Measurements from ENCODE around the gene PDLIM5.
"Not testable (repeated sequence)": the region's sequence is repeated elsewhere in the genome, so short reads cannot be mapped to it uniquely, and the experiment has no call there.

The PDLIM5 gene, protein sequence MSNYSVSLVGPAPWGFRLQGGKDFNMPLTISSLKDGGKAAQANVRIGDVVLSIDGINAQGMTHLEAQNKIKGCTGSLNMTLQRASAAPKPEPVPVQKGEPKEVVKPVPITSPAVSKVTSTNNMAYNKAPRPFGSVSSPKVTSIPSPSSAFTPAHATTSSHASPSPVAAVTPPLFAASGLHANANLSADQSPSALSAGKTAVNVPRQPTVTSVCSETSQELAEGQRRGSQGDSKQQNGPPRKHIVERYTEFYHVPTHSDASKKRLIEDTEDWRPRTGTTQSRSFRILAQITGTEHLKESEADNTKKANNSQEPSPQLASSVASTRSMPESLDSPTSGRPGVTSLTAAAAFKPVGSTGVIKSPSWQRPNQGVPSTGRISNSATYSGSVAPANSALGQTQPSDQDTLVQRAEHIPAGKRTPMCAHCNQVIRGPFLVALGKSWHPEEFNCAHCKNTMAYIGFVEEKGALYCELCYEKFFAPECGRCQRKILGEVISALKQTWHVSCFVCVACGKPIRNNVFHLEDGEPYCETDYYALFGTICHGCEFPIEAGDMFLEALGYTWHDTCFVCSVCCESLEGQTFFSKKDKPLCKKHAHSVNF

DNA sequence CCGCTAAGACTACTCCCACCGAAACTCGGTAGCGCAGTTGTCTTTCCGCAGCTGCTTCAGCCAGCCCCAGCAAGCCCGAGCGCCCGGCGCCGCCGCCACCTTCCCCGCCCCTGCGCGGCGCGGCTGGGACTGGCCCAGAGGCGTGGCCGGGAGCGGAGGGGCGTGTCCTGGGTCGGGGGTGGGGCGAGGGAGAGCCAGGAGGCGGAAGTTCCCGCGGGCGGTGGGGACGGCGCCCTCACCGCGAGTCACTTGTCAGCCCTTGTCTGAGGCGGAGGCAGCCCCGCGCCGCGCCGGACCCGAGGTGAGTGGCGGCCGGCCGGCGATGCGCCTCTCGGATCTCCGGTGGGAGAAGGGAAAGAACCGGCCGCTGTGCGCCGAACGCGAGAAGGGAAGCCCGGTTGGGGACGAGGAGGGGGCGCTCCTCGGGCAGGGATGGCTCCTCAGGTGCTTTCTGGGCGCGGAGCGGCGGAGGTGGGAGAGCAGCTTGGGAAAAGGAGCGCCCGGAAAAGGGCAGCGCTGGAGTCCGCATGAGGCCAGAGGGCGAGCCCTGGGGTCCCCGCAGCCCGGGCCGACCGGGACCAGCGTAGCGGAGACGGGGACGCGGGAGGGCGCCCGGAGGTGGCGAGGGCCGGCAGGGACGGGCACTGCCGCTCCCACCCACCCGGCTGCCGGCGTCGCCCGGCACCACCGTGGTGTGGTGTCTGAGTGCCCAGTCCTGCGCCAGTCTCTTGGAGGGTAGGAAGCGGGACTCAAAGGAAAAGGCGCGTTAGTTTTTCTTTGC lies at the start of gene PDLIM5:
Gene PDLIM5 (plus strand): TSS at position 248 of the 781 bp plus-strand sequence. CDS start 3,347 bp downstream, outside the sequence.
- H3K27ac ChIP-seq (ENCODE audit: low read length) = no peak within 1 kb of the TSS
- peaks cover 24% of the 10 kb centered on the region; the same call in 1 of the 2 replicates for H3K4me1 ChIP-seq (ENCODE audit: insufficient read depth, low read length)

DNA sequence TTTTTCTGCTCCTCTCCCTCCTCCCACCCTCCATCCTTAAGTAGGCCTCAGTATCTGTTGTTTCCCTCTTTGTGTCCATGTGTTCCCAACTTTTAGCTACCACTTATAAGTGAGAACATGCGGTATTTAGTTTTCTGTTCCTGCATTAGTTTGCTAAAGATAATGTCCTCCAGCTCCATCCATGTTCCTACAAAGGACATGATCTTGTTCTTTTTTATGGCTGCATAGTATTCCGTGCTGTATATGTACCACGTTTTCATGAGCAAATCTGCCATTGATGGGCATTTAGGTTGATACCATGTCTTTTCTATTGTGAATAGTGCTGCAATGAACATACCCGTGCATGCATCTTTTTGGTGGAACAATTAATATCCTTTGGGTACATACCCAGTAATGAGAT lies 49.3 kb upstream of the PDLIM5 start:
- H3K9ac ChIP-seq (ENCODE audit: low read depth, low read length); H3K27ac ChIP-seq (ENCODE audit: low read length); H3K36me3 ChIP-seq (ENCODE audit: insufficient read depth, low read depth, low read length); H3K4me1 ChIP-seq (ENCODE audit: insufficient read depth, low read length); H3K9me3 ChIP-seq (ENCODE audit: insufficient read depth, low read depth, low read length); H3K27me3 ChIP-seq (ENCODE audit: insufficient read depth, low read length); H3K4me3 ChIP-seq (ENCODE audit: low read length): not testable (repeated sequence)

More for the DNA sequence above, at the start of gene PDLIM5:
- Histone ChIP-seq H3K9me3 (ENCODE audit: insufficient read depth, low read depth, low read length) (no peaks in the 10 kb centered on the region), H3K27me3 (ENCODE audit: insufficient read depth, low read length) (peaks cover 14% of the 10 kb centered on the region), H3K4me3 (ENCODE audit: low read length) (peak within 1 kb of the TSS; percentile 100), H3K36me3 (ENCODE audit: insufficient read depth, low read depth, low read length) (peaks cover 17% of the 10 kb centered on the region), H3K9ac (ENCODE audit: low read depth, low read length) (peak within 1 kb of the TSS; percentile 96)

DNA sequence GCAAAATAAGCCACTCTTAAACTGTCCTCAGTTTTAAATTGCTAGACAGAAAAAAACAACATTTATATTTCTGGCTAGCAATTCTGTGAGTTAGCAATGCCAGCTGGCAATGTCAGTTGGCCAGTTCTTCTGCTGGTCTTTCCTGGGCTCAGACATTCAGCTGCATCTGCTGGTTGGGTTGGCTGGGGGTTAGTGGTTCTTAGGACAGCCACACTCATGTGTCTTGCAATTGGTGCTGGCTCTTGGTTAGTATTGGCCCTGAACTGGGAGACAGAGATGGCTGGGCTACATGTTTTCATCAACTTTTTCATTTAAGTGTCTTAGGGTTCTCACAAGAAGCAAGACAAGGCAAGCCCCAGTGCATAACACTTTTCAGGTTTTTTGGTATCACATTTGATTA lies 48.0 kb upstream of the PDLIM5 start:
- Histone ChIP-seq H3K4me3 (ENCODE audit: low read length) (no peak overlapping the region), H3K27ac (ENCODE audit: low read length) (no peak overlapping the region), H3K9ac (ENCODE audit: low read depth, low read length) (no peak overlapping the region), H3K9me3 (ENCODE audit: insufficient read depth, low read depth, low read length) (no peaks in the 10 kb centered on the region), H3K27me3 (ENCODE audit: insufficient read depth, low read length) (no peaks in the 10 kb centered on the region), H3K36me3 (ENCODE audit: insufficient read depth, low read depth, low read length) (no peaks in the 10 kb centered on the region), H3K4me1 (ENCODE audit: insufficient read depth, low read length) (no peaks in the 10 kb centered on the region)

DNA sequence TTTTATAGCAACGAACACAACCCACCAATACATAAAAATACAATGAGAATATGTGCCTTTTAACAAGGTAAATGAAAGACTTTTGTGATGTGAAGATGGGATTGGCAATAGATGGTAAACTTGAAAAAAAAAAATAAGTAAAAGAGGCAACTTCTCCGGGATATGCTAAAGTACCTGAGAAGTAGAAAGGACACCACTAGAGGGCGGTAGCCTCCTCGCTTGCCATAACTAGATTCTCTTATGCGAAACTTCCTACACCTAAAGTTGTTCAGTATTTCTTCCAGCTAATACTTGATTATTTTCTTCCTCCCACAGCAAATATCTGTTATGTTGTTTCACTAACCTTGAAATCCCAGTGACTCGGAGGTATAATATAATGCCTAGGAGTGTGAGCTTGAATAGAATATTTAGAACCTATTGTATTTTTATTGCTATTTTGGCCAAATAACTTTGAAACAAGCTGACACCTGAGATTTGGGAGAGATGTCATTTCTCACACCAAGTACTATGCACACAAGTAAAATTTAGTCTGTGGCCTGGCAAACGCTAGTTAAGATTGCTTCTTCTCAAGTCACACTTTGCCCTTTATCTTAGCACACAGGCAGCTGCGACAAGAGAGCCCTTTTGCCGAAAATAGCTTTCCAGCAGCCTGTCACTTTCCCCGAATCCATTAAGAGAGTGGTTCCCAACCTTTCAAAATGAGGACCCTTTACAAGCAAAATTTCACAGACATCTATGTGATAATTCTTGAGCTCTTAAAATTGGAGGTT lies 44.9 kb upstream of the PDLIM5 start:
- Histone ChIP-seq H3K36me3 (ENCODE audit: insufficient read depth, low read depth, low read length) (no peaks in the 10 kb centered on the region), H3K27ac (ENCODE audit: low read length) (no peak overlapping the region), H3K4me1 (ENCODE audit: insufficient read depth, low read length) (no peaks in the 10 kb centered on the region), H3K9me3 (ENCODE audit: insufficient read depth, low read depth, low read length) (no peaks in the 10 kb centered on the region), H3K4me3 (ENCODE audit: low read length) (no peak overlapping the region), H3K27me3 (ENCODE audit: insufficient read depth, low read length) (no peaks in the 10 kb centered on the region), H3K9ac (ENCODE audit: low read depth, low read length) (no peak overlapping the region)

DNA sequence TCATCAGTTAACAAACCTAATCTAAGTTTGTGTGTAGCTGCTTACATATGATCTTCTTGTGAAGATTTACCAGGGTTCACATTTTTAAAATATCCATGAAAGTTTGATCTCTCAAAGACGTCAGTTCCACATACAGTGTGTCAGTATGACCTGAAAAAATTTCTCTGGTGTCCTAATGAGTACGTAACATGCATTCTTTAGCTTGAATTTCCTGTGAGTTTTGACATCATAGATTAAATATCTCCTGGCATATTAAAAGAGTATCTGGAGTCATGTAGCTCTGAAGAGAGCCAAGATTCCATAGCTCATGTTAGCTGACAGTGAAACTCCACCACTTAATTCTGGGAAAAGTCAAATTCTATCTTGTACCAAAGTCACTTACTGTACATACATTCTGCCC lies 43.9 kb upstream of the PDLIM5 start:
- no peak overlapping the region for H3K4me3 ChIP-seq (ENCODE audit: low read length)
- H3K9ac ChIP-seq (ENCODE audit: low read depth, low read length) = no peak overlapping the region
- H3K27me3 ChIP-seq (ENCODE audit: insufficient read depth, low read length) = no peaks in the 10 kb centered on the region
- H3K9me3 ChIP-seq (ENCODE audit: insufficient read depth, low read depth, low read length) = no peaks in the 10 kb centered on the region
- H3K27ac ChIP-seq (ENCODE audit: low read length) = no peak overlapping the region
- no peaks in the 10 kb centered on the region for H3K4me1 ChIP-seq (ENCODE audit: insufficient read depth, low read length)
- no peaks in the 10 kb centered on the region for H3K36me3 ChIP-seq (ENCODE audit: insufficient read depth, low read depth, low read length)

DNA sequence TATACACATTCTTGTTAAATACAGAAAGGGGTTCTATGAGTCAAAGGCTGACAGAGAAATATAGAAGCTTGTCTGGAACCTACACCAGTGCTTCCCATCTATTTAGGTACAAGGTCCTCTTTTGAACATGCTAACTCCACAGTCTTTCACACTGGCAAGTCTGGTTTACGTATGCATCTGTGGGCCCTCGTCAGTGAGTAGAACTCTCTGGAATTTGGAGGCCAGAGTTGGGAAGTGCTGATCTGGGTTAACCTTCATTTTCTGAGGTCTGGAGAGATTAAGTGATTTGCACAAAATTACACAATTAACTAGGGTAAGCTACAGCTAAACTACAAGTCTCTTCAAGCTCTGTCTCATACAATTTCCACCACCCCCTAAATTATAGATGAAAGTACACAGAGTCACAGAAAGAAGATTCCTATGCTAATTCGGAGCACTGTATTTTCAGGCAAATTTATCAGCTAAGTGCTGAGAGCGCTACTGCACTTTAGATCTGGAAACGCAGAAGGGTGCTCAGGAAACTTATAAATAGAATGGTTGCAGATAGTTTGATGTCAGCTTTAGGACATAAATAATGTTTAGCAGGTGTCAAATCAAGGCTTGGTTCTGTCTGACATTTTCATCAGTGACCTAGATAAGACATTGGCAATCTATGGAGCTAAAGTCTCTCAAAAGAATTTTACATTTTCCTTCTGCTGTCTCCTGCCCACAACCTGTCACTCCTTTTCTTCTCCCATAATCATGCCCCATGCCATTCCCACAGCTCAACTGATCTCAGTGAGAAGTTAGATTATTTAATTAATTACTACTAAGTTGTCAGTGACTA lies 43.0 kb upstream of the PDLIM5 start:
- no peak overlapping the region for H3K9ac ChIP-seq (ENCODE audit: low read depth, low read length)
- no peaks in the 10 kb centered on the region for H3K27me3 ChIP-seq (ENCODE audit: insufficient read depth, low read length)
- no peaks in the 10 kb centered on the region for H3K36me3 ChIP-seq (ENCODE audit: insufficient read depth, low read depth, low read length)
- no peak overlapping the region for H3K4me3 ChIP-seq (ENCODE audit: low read length)
- no peak overlapping the region for H3K27ac ChIP-seq (ENCODE audit: low read length)
- H3K9me3 ChIP-seq (ENCODE audit: insufficient read depth, low read depth, low read length) = no peaks in the 10 kb centered on the region
- no peaks in the 10 kb centered on the region for H3K4me1 ChIP-seq (ENCODE audit: insufficient read depth, low read length)

DNA sequence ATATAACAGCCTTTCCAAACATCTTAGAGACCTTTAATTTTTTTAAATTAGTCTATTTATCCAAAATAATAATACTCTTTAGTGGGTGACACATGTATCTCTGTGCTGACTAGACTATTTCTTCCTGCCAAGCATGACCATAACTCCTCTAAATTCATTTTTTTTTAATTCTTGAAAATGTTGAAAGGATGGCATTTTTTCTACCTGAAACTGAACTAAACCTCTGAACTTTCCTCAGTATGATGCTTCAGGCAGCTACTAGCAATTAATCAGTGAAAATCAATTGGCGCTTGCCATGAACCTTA lies 42.4 kb upstream of the PDLIM5 start:
- Histone ChIP-seq H3K27me3 (ENCODE audit: insufficient read depth, low read length) (no peaks in the 10 kb centered on the region), H3K36me3 (ENCODE audit: insufficient read depth, low read depth, low read length) (no peaks in the 10 kb centered on the region), H3K9me3 (ENCODE audit: insufficient read depth, low read depth, low read length) (no peaks in the 10 kb centered on the region), H3K4me3 (ENCODE audit: low read length) (no peak overlapping the region), H3K4me1 (ENCODE audit: insufficient read depth, low read length) (no peaks in the 10 kb centered on the region), H3K9ac (ENCODE audit: low read depth, low read length) (no peak overlapping the region), H3K27ac (ENCODE audit: low read length) (no peak overlapping the region)

DNA sequence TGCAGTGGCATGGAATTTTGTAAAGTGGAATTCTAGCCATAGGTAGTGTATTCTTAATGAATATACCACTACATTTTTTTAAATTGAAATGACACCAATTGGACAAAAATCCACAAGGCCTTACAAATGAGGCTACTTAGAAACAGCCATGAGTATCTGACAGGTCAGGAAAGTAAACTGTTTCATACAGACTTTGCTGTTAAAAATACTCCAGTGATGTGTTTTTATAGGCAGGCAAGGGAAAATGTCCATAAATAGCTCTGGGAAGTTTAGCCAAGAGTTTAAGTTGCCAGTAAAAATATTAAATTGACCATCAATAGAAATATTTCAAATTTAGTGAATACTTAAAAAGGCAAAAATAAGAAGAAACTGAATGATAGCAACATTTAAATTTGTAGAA lies 41.8 kb upstream of the PDLIM5 start:
- no peaks in the 10 kb centered on the region for H3K9me3 ChIP-seq (ENCODE audit: insufficient read depth, low read depth, low read length)
- no peaks in the 10 kb centered on the region for H3K4me1 ChIP-seq (ENCODE audit: insufficient read depth, low read length)
- no peaks in the 10 kb centered on the region for H3K27me3 ChIP-seq (ENCODE audit: insufficient read depth, low read length)
- H3K27ac ChIP-seq (ENCODE audit: low read length) = no peak overlapping the region
- no peak overlapping the region for H3K4me3 ChIP-seq (ENCODE audit: low read length)
- H3K36me3 ChIP-seq (ENCODE audit: insufficient read depth, low read depth, low read length) = no peaks in the 10 kb centered on the region
- H3K9ac ChIP-seq (ENCODE audit: low read depth, low read length) = no peak overlapping the region

DNA sequence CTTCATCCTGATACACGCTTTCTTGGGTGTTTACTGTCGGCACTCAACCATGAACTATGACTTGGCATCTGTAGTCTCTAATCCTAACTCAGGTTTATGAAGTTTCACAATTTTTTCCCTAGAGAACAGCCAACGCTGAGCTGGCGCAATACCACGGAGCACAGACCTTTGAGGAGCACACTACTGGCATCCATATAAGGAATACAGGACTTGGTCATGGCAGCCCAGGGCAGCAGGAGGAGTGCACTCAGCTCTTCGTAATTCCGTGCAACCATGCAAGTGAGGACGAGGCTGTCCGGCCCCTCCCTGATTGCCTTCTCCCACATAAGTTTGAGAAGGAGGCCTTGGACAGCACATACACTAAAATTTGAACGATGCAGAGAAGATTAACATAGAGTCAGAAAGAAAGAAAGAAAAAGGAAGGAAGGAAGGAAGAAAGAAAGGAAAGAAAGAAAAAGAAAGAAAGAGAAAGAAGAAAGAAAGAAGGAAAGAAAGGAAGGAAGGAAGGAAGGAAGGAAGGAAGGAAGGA lies 41.0 kb upstream of the PDLIM5 start:
- Histone ChIP-seq H3K4me1 (ENCODE audit: insufficient read depth, low read length) (no peaks in the 10 kb centered on the region), H3K9me3 (ENCODE audit: insufficient read depth, low read depth, low read length) (no peaks in the 10 kb centered on the region), H3K4me3 (ENCODE audit: low read length) (no peak overlapping the region), H3K36me3 (ENCODE audit: insufficient read depth, low read depth, low read length) (no peaks in the 10 kb centered on the region), H3K9ac (ENCODE audit: low read depth, low read length) (no peak overlapping the region), H3K27me3 (ENCODE audit: insufficient read depth, low read length) (no peaks in the 10 kb centered on the region), H3K27ac (ENCODE audit: low read length) (no peak overlapping the region)

DNA sequence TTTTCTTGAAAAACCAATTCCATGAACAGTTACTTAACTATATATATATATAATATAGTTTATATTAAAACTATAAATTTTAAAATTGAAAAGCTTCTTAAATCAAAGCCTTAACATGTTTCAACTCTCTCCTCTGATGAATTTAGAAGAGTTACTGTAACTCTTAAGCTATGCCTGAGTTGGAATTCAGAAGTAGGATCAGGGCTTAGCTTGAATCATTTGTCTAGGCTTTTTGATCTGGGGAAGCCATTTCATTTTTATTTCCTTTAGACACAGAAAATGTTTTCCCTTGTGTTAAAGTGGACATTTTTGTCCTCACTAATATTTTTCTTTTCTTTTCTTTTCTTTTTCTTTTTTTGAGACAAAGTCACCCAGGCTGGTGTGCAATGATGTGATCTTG lies 40.4 kb upstream of the PDLIM5 start:
- H3K27me3 ChIP-seq (ENCODE audit: insufficient read depth, low read length) = no peaks in the 10 kb centered on the region
- no peaks in the 10 kb centered on the region for H3K36me3 ChIP-seq (ENCODE audit: insufficient read depth, low read depth, low read length)
- no peaks in the 10 kb centered on the region for H3K9me3 ChIP-seq (ENCODE audit: insufficient read depth, low read depth, low read length)
- no peak overlapping the region for H3K9ac ChIP-seq (ENCODE audit: low read depth, low read length)
- no peak overlapping the region for H3K27ac ChIP-seq (ENCODE audit: low read length)
- no peak overlapping the region for H3K4me3 ChIP-seq (ENCODE audit: low read length)
- H3K4me1 ChIP-seq (ENCODE audit: insufficient read depth, low read length) = no peaks in the 10 kb centered on the region

Measured in iPS-20b (cell line).